ENCODE data around the gene MAP2. TPM values are rescaled to one million over a fixed set of nuclear protein-coding genes. Genes with fewer than 3 reads are reported as not detected.

MAP2 gene
- total and polyA plus RNA-seq, 2 experiments from 2014 or later: 2.9 to 4.4 TPM

GRCh38 chr2:209767316-209767715 is 343.5 kb downstream of the MAP2 start:
- Histone ChIP-seq H3K79me2 (replicated peaks; ENCODE audit: insufficient read depth) (no peaks in the 10 kb centered on the region), H3K27me3 (ENCODE audit: insufficient read depth) (peaks cover 94% of the 10 kb centered on the region), H3K27ac (ENCODE audit: low read depth) (no peak overlapping the region), H3K9me2 (ENCODE audit: insufficient read depth) (no peaks in the 10 kb centered on the region), H2AFZ (no peak overlapping the region), H3K4me3 (no peak overlapping the region), H4K20me1 (replicated peaks; ENCODE audit: insufficient read depth) (peaks cover 7% of the 10 kb centered on the region; the same call in 1 of the 2 replicates), H3K36me3 (ENCODE audit: insufficient read depth) (no peaks in the 10 kb centered on the region), H3K4me1 (ENCODE audit: insufficient read depth) (peaks cover 5% of the 10 kb centered on the region; the same call in 1 of the 2 replicates), H3F3A (replicated peaks; ENCODE audit: low read depth) (no peaks in the 10 kb centered on the region), H3K4me2 (no peak overlapping the region)
- H3K36me3 Mint-ChIP-seq (ENCODE audit: low read depth): no peaks in the 10 kb centered on the region
- H3K4me1 Mint-ChIP-seq: peaks cover 4% of the 10 kb centered on the region; the same call in 2 of the 3 replicates
- H3K27ac Mint-ChIP-seq: no peak overlapping the region
- no peaks in the 10 kb centered on the region for H3K9me3 Mint-ChIP-seq
- H3K27me3 Mint-ChIP-seq (ENCODE audit: insufficient read depth, low read depth, poor library complexity): peaks cover 24% of the 10 kb centered on the region
- no peak for ATAC-seq
- H3K4me3 Mint-ChIP-seq: no peak overlapping the region
- no peak for DNase-seq (ENCODE audit: low spot score)
- TF ChIP-seq STAT1 (IDR thresholded peaks at IDR 0.05; ENCODE audit: unreplicated experiment) (no peak), JUNB (IDR thresholded peaks at IDR 0.05; ENCODE audit: unreplicated experiment) (no peak), POLR2AphosphoS5 (IDR thresholded peaks at IDR 0.05; ENCODE audit: low read depth) (no peak), EZH2 (IDR thresholded peaks at IDR 0.05; ENCODE audit: low read depth, unreplicated experiment) (no peak), ZNF114 (CRISPR knock-in tag; IDR thresholded peaks at IDR 0.05) (no peak), ZNF331 (CRISPR knock-in tag; IDR thresholded peaks at IDR 0.05; ENCODE audit: low read depth) (no peak), ETS1 (IDR thresholded peaks at IDR 0.05) (no peak), NANOG (IDR thresholded peaks at IDR 0.05; ENCODE audit: borderline replicate concordance) (no peak), CREB1 (CRISPR knock-in tag; IDR thresholded peaks at IDR 0.05; ENCODE audit: low read depth) (no peak)
- TF ChIP-seq, protein P1, sequence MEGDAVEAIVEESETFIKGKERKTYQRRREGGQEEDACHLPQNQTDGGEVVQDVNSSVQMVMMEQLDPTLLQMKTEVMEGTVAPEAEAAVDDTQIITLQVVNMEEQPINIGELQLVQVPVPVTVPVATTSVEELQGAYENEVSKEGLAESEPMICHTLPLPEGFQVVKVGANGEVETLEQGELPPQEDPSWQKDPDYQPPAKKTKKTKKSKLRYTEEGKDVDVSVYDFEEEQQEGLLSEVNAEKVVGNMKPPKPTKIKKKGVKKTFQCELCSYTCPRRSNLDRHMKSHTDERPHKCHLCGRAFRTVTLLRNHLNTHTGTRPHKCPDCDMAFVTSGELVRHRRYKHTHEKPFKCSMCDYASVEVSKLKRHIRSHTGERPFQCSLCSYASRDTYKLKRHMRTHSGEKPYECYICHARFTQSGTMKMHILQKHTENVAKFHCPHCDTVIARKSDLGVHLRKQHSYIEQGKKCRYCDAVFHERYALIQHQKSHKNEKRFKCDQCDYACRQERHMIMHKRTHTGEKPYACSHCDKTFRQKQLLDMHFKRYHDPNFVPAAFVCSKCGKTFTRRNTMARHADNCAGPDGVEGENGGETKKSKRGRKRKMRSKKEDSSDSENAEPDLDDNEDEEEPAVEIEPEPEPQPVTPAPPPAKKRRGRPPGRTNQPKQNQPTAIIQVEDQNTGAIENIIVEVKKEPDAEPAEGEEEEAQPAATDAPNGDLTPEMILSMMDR (conservative IDR thresholded peaks at IDR 0.05; ENCODE audit: low read depth in 2 of 2): no peak
- TF ChIP-seq, protein P2, sequence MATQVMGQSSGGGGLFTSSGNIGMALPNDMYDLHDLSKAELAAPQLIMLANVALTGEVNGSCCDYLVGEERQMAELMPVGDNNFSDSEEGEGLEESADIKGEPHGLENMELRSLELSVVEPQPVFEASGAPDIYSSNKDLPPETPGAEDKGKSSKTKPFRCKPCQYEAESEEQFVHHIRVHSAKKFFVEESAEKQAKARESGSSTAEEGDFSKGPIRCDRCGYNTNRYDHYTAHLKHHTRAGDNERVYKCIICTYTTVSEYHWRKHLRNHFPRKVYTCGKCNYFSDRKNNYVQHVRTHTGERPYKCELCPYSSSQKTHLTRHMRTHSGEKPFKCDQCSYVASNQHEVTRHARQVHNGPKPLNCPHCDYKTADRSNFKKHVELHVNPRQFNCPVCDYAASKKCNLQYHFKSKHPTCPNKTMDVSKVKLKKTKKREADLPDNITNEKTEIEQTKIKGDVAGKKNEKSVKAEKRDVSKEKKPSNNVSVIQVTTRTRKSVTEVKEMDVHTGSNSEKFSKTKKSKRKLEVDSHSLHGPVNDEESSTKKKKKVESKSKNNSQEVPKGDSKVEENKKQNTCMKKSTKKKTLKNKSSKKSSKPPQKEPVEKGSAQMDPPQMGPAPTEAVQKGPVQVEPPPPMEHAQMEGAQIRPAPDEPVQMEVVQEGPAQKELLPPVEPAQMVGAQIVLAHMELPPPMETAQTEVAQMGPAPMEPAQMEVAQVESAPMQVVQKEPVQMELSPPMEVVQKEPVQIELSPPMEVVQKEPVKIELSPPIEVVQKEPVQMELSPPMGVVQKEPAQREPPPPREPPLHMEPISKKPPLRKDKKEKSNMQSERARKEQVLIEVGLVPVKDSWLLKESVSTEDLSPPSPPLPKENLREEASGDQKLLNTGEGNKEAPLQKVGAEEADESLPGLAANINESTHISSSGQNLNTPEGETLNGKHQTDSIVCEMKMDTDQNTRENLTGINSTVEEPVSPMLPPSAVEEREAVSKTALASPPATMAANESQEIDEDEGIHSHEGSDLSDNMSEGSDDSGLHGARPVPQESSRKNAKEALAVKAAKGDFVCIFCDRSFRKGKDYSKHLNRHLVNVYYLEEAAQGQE (IDR thresholded peaks at IDR 0.05; ENCODE audit: unreplicated experiment): no peak

Measured in GM23338 (cell line).